Measurements from ENCODE around the gene PCSK5. TPM values are rescaled to one million over a fixed set of nuclear protein-coding genes. Genes with fewer than 3 reads are reported as not detected.
A peak's percentile ranks its signal among the peaks of the same experiment; 100 is the strongest.
"Not testable (repeated sequence)": the region's sequence is repeated elsewhere in the genome, so short reads cannot be mapped to it uniquely, and the experiment has no call there.

PCSK5 gene
- polyA plus RNA-seq, 3 donors from 2014 or later: 5.7 to 17.2 (median 7.3) TPM

- Mint-ChIP-seq H3K9me3 (peaks cover 0 to 4% (median 0%) of the 10 kb centered on the region in 6 donors), H3K36me3 (peaks cover 0 to 9% (median 0%) of the 10 kb centered on the region in 3 donors)
These were observed 50.6 kb downstream of the PCSK5 start for GRCh38 chr9:75941066-75941465.

GRCh38 chr9:75941577-75942311 is 51.3 kb downstream of the PCSK5 start:
- DNase-seq: no peak

More at GRCh38 chr9:75941066-75941465, 50.6 kb downstream of the PCSK5 start:
- Mint-ChIP-seq H3K4me3 (no peak overlapping the region), H3K27ac (no peak overlapping the region), H3K4me1 (no peaks in the 10 kb centered on the region), H3K27me3 (ENCODE audit: low read depth in 3 of 3) (peaks cover 0 to 3% (median 0%) of the 10 kb centered on the region in 3 donors)
- no peak for DNase-seq

GRCh38 chr9:75946766-75947165 is 56.3 kb downstream of the PCSK5 start:
- Mint-ChIP-seq H3K27ac (no peak overlapping the region), H3K4me3 (no peak overlapping the region), H3K36me3 (peaks cover 3 to 5% (median 4%) of the 10 kb centered on the region in 3 donors), H3K27me3 (ENCODE audit: low read depth in 3 of 3) (peaks cover 0 to 3% (median 0%) of the 10 kb centered on the region in 3 donors), H3K9me3 (peaks cover 0 to 4% (median 0%) of the 10 kb centered on the region in 6 donors), H3K4me1 (no peaks in the 10 kb centered on the region)
- no peak for DNase-seq

More at GRCh38 chr9:75941577-75942311, 51.3 kb downstream of the PCSK5 start:
- no peaks in the 10 kb centered on the region for H3K4me1 Mint-ChIP-seq
- H3K36me3 Mint-ChIP-seq: peaks cover under 1 to 4% (median under 1%) of the 10 kb centered on the region in 3 donors
- peaks cover 0 to 3% (median 0%) of the 10 kb centered on the region in 3 donors for H3K27me3 Mint-ChIP-seq (ENCODE audit: low read depth in 3 of 3)
- no peak overlapping the region for H3K4me3 Mint-ChIP-seq
- no peak overlapping the region for H3K27ac Mint-ChIP-seq
- peaks cover 0 to 4% (median 0%) of the 10 kb centered on the region in 6 donors for H3K9me3 Mint-ChIP-seq

GRCh38 chr9:75947233-75947632 is 56.8 kb downstream of the PCSK5 start:
- Mint-ChIP-seq H3K4me1 (no peaks in the 10 kb centered on the region), H3K9me3 (peaks cover 0 to 4% (median 0%) of the 10 kb centered on the region in 6 donors), H3K27me3 (ENCODE audit: low read depth in 3 of 3) (peaks cover 0 to under 1% (median 0%) of the 10 kb centered on the region in 3 donors), H3K36me3 (peaks cover 3 to 9% (median 4%) of the 10 kb centered on the region in 3 donors), H3K4me3 (no peak overlapping the region), H3K27ac (no peak overlapping the region)
- no peak for DNase-seq

- Mint-ChIP-seq H3K27me3 (ENCODE audit: low read depth in 3 of 3) (peaks cover 0 to 2% (median 0%) of the 10 kb centered on the region in 3 donors), H3K36me3 (peaks cover 0 to 9% (median 3%) of the 10 kb centered on the region in 3 donors), H3K4me1 (peaks cover 0 to 4% of the 10 kb centered on the region in 2 donors), H3K9me3 (peaks cover 0 to 4% (median 0%) of the 10 kb centered on the region in 6 donors), H3K27ac (no peak overlapping the region), H3K4me3 (no peak overlapping the region)
- no peak for DNase-seq
These were observed 60.5 kb downstream of the PCSK5 start for GRCh38 chr9:75950998-75951397.

- peaks cover 0 to 4% of the 10 kb centered on the region in 2 donors for H3K4me1 Mint-ChIP-seq
- peaks cover 0 to 4% (median 0%) of the 10 kb centered on the region in 3 donors for H3K36me3 Mint-ChIP-seq
- no peak overlapping the region for H3K27ac Mint-ChIP-seq
These were observed 62.7 kb downstream of the PCSK5 start for GRCh38 chr9:75953218-75953617.

GRCh38 chr9:75956161-75956560 is 65.7 kb downstream of the PCSK5 start:
- H3K27me3 Mint-ChIP-seq (ENCODE audit: low read depth in 3 of 3): peaks cover 0 to 3% (median 2%) of the 10 kb centered on the region in 3 donors
- H3K27ac Mint-ChIP-seq: no peak overlapping the region
- H3K4me3 Mint-ChIP-seq: no peak overlapping the region
- DNase-seq: no peak
- peaks cover 0 to 4% (median 3%) of the 10 kb centered on the region in 3 donors for H3K36me3 Mint-ChIP-seq
- no peaks in the 10 kb centered on the region for H3K9me3 Mint-ChIP-seq
- H3K4me1 Mint-ChIP-seq: peaks cover 0 to 4% of the 10 kb centered on the region in 2 donors

More at GRCh38 chr9:75953218-75953617, 62.7 kb downstream of the PCSK5 start:
- Mint-ChIP-seq H3K27me3 (ENCODE audit: low read depth in 3 of 3) (peaks cover 0 to 2% (median 0%) of the 10 kb centered on the region in 3 donors), H3K9me3 (peaks cover 0 to 3% (median 0%) of the 10 kb centered on the region in 6 donors), H3K4me3 (no peak overlapping the region)
- DNase-seq: no peak

GRCh38 chr9:75957116-75957515 is 66.6 kb downstream of the PCSK5 start:
- Mint-ChIP-seq H3K4me3 (no peak overlapping the region), H3K27me3 (ENCODE audit: low read depth in 3 of 3) (peaks cover 0 to 3% (median 2%) of the 10 kb centered on the region in 3 donors), H3K36me3 (peaks cover 0 to 3% (median under 1%) of the 10 kb centered on the region in 3 donors), H3K9me3 (no peaks in the 10 kb centered on the region), H3K27ac (no peak overlapping the region), H3K4me1 (peaks cover 0 to 11% of the 10 kb centered on the region in 2 donors)
- no peak for DNase-seq

GRCh38 chr9:75958226-75958625 is 67.8 kb downstream of the PCSK5 start:
- peaks cover 0 to 12% of the 10 kb centered on the region in 2 donors for H3K4me1 Mint-ChIP-seq
- peaks cover 0 to 2% (median 2%) of the 10 kb centered on the region in 3 donors for H3K27me3 Mint-ChIP-seq (ENCODE audit: low read depth in 3 of 3)
- H3K36me3 Mint-ChIP-seq: peaks cover 0 to 3% (median 0%) of the 10 kb centered on the region in 3 donors
- no peak overlapping the region for H3K4me3 Mint-ChIP-seq
- DNase-seq: no peak
- H3K27ac Mint-ChIP-seq: no peak overlapping the region
- H3K9me3 Mint-ChIP-seq: no peaks in the 10 kb centered on the region

GRCh38 chr9:75960551-75960950 is 70.1 kb downstream of the PCSK5 start:
- Mint-ChIP-seq H3K4me1 (peaks cover 0 to 13% of the 10 kb centered on the region in 2 donors), H3K27me3 (ENCODE audit: low read depth in 3 of 3) (peaks cover 0 to 2% (median 2%) of the 10 kb centered on the region in 3 donors), H3K27ac (no peak overlapping the region), H3K4me3 (no peak overlapping the region), H3K36me3 (peaks cover 0 to 3% (median 0%) of the 10 kb centered on the region in 3 donors), H3K9me3 (no peaks in the 10 kb centered on the region)
- DNase-seq: no peak

GRCh38 chr9:75962013-75962661 is 71.7 kb downstream of the PCSK5 start:
- no peak for DNase-seq
- H3K27me3 Mint-ChIP-seq (ENCODE audit: low read depth in 3 of 3): peaks cover 0 to 2% (median 2%) of the 10 kb centered on the region in 3 donors
- no peaks in the 10 kb centered on the region for H3K9me3 Mint-ChIP-seq
- peaks cover 0 to 3% (median 0%) of the 10 kb centered on the region in 3 donors for H3K36me3 Mint-ChIP-seq
- peaks cover 9 to 22% of the 10 kb centered on the region in 2 donors for H3K4me1 Mint-ChIP-seq
- H3K27ac Mint-ChIP-seq: peak overlapping the region in 1 of 6 donors; percentile 24
- no peak overlapping the region for H3K4me3 Mint-ChIP-seq

GRCh38 chr9:75962662-75963036 is 72.2 kb downstream of the PCSK5 start:
- DNase-seq: no peak
- no peak overlapping the region for H3K27ac Mint-ChIP-seq
- peaks cover 0 to 2% (median 2%) of the 10 kb centered on the region in 3 donors for H3K27me3 Mint-ChIP-seq (ENCODE audit: low read depth in 3 of 3)
- peaks cover 0 to 3% (median 0%) of the 10 kb centered on the region in 3 donors for H3K36me3 Mint-ChIP-seq
- H3K9me3 Mint-ChIP-seq: no peaks in the 10 kb centered on the region
- H3K4me1 Mint-ChIP-seq: peaks cover 9 to 22% of the 10 kb centered on the region in 2 donors
- H3K4me3 Mint-ChIP-seq: no peak overlapping the region

- peaks cover 9 to 22% of the 10 kb centered on the region in 2 donors for H3K4me1 Mint-ChIP-seq
- not testable (repeated sequence) for H3K27ac Mint-ChIP-seq; H3K27me3 Mint-ChIP-seq (ENCODE audit: low read depth in 3 of 3); H3K9me3 Mint-ChIP-seq; H3K4me3 Mint-ChIP-seq; DNase-seq; H3K36me3 Mint-ChIP-seq
These were observed 72.8 kb downstream of the PCSK5 start for GRCh38 chr9:75963321-75963720.

GRCh38 chr9:75964427-75964826 is 74.0 kb downstream of the PCSK5 start:
- Mint-ChIP-seq H3K36me3 (no peaks in the 10 kb centered on the region), H3K9me3 (no peaks in the 10 kb centered on the region), H3K27me3 (ENCODE audit: low read depth in 3 of 3) (no peaks in the 10 kb centered on the region), H3K4me1 (peaks cover 9 to 22% of the 10 kb centered on the region in 2 donors), H3K27ac (no peak overlapping the region), H3K4me3 (no peak overlapping the region)
- DNase-seq: no peak

All from immature natural killer cell (primary cell).